ENCODE data around the gene WWC2. TPM values are rescaled to one million over a fixed set of nuclear protein-coding genes. Genes with fewer than 3 reads are reported as not detected.

The WWC2 gene
- total and polyA plus RNA-seq, 2 donors (not counting 3 experiments of a cell fraction or from before 2014, with no cell fraction given), result 12.9 to 52.2 TPM

- no peaks in the 10 kb centered on the region for H3K9me3 ChIP-seq (replicated peaks; ENCODE audit: control insufficient read depth, insufficient read depth, low read length)
- POLR2A ChIA-PET, result interaction anchor here (0.8 kb wide), 1 partner anchor 80 kb away, joined by 3 read pairs; no protein-coding TSS in a partner anchor
- dilution Hi-C loops (cut with MboI; ENCODE audit: extremely low pct_ligation_motif_present, low sequenced_read_pairs), result no loop called here
These were observed 79.1 kb downstream of the WWC2 start for GRCh38 chr4:183178201-183178600.

More at GRCh38 chr4:183178201-183178600, 79.1 kb downstream of the WWC2 start:
- intact Hi-C loops (cut with micrococcal nuclease), result no loop called here
- Histone ChIP-seq H2AFZ (ENCODE audit: low read depth, low read length) (no peak overlapping the region), H3K4me3 (replicated peaks in 1 of 3; ENCODE audit: insufficient read depth in 1 of 3, low read depth in 1 of 3, low read length in 3 of 3) (no peak overlapping the region), H3K4me2 (ENCODE audit: insufficient read depth, low read length) (no peak overlapping the region), H3K27ac (ENCODE audit: insufficient read depth, low read depth, low read length) (no peak overlapping the region), H3K27me3 (ENCODE audit: control insufficient read depth in 2 of 2, insufficient read depth in 2 of 2, low read length in 2 of 2) (no peaks in the 10 kb centered on the region), H3K4me1 (ENCODE audit: control insufficient read depth, extremely low read depth, insufficient read depth, low read length) (peaks cover 34% of the 10 kb centered on the region), H3K9ac (replicated peaks; ENCODE audit: extremely low read depth, insufficient read depth, low read length) (no peak overlapping the region), H4K20me1 (replicated peaks; ENCODE audit: control insufficient read depth, extremely low read depth, insufficient read depth, low read length) (no peaks in the 10 kb centered on the region), H3K79me2 (ENCODE audit: control insufficient read depth, insufficient read depth, low read length) (peaks cover 47% of the 10 kb centered on the region), H3K36me3 (ENCODE audit: control insufficient read depth in 2 of 2, extremely low read depth in 1 of 2, insufficient read depth in 2 of 2, low read length in 2 of 2) (no peaks in the 10 kb centered on the region), H3K9me1 (replicated peaks; ENCODE audit: control insufficient read depth, extremely low read depth, insufficient read depth, low read length) (no peaks in the 10 kb centered on the region)
- TF ChIP-seq JUN (IDR thresholded peaks at IDR 0.05; ENCODE audit: borderline replicate concordance, insufficient read depth, insufficient read length, low read depth), result no peak
- TF ChIP-seq EZH2 (IDR thresholded peaks at IDR 0.05; ENCODE audit: borderline replicate concordance, low read depth, low read length, severe bottlenecking), result no peak
- TF ChIP-seq GATA2 (IDR thresholded peaks at IDR 0.05; ENCODE audit: insufficient read depth, insufficient read length, low read depth, low read length), result no peak
- TF ChIP-seq MAX (IDR thresholded peaks at IDR 0.05; ENCODE audit: insufficient read depth, insufficient read length), result no peak
- no peak for TF ChIP-seq FOS (IDR thresholded peaks at IDR 0.05; ENCODE audit: borderline replicate concordance, insufficient read depth, low read length)
- no peak for TF ChIP-seq POLR2AphosphoS5 (IDR thresholded peaks at IDR 0.05; ENCODE audit: insufficient read depth, low read depth, low read length)
- no peak for TF ChIP-seq POLR2A (IDR thresholded peaks at IDR 0.05; ENCODE audit: low read depth, low read length)
- TF ChIP-seq CTCF (IDR thresholded peaks at IDR 0.05; ENCODE audit: extremely low read depth in 1 of 2, insufficient read depth in 1 of 2, low read depth in 1 of 2, low read length in 2 of 2), result no peak
- TF ChIP-seq MYC (IDR thresholded peaks at IDR 0.05; ENCODE audit: low read depth, low read length), result no peak
- DNase-seq (ENCODE audit: low read depth, low spot score) (no peak), FAIRE-seq (no peak)
- no TSS peak for BruUV-seq (replicated peaks)
- CTCF ChIA-PET, result interaction anchor here (0.9 to 1.5 kb wide), 3 partner anchors 33 to 105 kb away, joined by 3 to 6 read pairs (median 3); no protein-coding TSS in a partner anchor

Measured in endothelial cell of umbilical vein (primary cell).